ENCODE results near the gene VILL.

VILL gene

GRCh38 chr3:37990527-37990926, at the start of gene VILL:
Gene VILL (plus strand): TSS chr3:37990786. CDS start chr3:37993673, 2,887 bp downstream.
- no peak for DNase-seq (ENCODE audit: low spot score)

GRCh38 chr3:37941608-37942508, 48.7 kb upstream of the VILL start:
- DNase-seq (ENCODE audit: low spot score) = no peak

DNA sequence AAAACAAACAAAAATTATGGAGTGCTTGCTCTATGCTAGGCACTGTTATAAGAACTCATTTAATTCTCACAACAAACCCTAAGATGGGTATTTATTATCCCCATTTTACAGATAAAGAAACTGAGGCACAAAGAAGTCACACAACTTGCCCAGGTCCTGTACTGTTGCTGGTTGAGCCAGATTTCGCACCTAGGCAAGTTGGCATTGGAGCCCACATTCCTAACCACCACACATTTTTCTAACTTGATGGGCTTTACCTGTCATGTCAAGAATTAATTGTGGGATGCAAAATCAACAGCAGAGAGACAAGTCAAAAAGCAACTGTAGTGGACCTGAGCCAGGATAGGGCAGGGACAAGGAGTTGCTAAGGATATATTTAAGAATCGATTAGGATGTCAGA, 47.9 kb upstream of the VILL start:
- DNase-seq (ENCODE audit: low spot score) = no peak

- no peak for DNase-seq (ENCODE audit: low spot score)
These were observed 47.5 kb upstream of the VILL start for GRCh38 chr3:37943126-37943525.

GRCh38 chr3:37943631-37944314, 46.8 kb upstream of the VILL start:
- no peak for DNase-seq (ENCODE audit: low spot score)

DNA sequence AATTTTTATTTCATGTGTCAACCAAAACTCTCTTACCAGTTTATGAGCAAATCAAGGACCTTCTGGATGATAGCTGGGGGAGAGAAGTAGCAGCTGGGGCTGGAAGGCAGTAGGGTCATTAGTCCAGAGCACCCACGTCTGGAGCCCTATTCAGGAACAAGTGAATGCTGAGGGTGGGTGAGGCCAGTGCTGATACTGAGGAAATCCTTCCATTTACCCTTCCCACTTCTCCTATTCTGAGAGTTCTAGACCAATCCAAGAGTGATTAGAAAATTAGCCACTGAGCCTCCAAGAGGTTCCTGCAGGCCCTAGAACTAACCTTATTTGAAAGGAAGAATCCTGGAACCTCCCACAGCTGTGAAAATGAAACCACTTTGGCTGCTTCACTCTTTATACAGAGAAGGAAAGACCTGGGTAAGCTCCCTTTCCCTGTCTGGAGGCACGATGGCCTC, 46.2 kb upstream of the VILL start:
- no peak for DNase-seq (ENCODE audit: low spot score)

DNA sequence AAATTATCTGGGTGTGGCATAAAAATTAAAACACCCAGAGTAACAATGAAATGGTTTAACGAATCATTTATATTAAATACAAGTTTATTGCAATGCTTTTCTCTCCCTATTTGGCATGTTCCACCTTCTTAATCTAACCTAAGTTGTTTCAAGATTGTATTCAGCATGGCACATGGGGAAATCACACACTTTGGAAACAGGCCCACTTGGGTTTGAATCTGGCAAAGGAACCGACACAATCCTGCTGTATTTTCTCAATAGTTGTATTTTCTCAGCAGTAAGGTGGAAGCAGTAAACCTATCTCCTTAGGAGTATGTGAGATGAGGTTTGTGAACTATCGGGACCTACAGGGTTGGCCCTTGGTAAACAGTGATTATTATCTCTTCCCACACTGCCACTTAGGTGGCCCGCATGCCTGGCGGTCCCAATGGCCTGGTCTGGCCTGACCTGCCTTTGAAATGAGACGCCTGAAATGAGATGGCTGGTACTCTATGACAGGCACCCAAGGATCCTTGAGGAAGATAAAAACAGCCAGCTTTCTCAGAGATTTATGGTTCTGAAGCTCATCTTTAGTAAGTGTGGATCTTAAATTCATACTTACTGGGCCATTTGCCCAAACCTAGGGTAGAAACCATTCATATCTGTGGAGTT, 45.3 kb upstream of the VILL start:
- no peak for DNase-seq (ENCODE audit: low spot score)

GRCh38 chr3:37945807-37946530, 44.6 kb upstream of the VILL start:
- DNase-seq (ENCODE audit: low spot score) = peak; percentile 54

- DNase-seq (ENCODE audit: low spot score) = no peak
These were observed 44.1 kb upstream of the VILL start for GRCh38 chr3:37946531-37946889.

DNA sequence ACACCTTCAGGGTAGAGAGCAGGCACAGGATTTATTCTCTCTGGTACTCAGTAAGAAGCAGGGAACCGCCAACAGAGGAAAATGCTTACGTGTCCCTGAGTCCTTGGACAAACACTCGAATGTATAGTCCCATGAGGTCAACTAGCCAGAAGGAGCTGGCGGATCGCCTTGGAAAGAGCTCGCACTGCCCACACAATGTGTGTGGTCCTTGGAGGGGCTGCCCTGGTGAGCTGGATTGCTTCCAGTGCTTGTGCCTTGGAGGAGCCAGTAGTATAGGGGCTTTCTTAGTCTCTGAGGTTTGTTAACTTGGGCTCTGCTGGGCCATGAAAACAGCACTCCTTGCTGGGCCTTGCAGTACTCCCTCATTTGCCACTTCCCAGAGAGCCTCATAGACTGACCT, 40.7 kb upstream of the VILL start:
- no peak for DNase-seq (ENCODE audit: low spot score)

- no peak for DNase-seq (ENCODE audit: low spot score)
These were observed 38.0 kb upstream of the VILL start for GRCh38 chr3:37952564-37952963.

DNA sequence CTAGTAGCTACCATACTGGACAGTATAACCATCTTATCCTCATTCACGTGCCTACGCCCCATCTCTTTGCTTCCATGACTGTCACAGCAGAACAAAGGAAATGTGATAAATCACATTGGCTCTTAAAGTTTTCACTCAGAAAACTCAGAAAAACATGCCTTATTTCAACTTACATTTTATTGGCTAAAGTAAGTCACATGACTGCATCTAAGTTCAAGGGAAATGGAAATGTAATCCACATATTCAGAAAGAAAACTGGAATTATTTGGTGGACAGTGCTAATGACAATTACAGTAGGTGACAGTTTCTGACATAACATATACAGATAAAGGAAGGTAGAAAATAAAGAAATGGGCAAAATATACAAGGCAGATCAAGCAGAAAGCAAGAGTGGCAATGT, 37.4 kb upstream of the VILL start:
- DNase-seq (ENCODE audit: low spot score) = no peak

GRCh38 chr3:37953707-37954394, 36.7 kb upstream of the VILL start:
- DNase-seq (ENCODE audit: low spot score) = no peak

DNA sequence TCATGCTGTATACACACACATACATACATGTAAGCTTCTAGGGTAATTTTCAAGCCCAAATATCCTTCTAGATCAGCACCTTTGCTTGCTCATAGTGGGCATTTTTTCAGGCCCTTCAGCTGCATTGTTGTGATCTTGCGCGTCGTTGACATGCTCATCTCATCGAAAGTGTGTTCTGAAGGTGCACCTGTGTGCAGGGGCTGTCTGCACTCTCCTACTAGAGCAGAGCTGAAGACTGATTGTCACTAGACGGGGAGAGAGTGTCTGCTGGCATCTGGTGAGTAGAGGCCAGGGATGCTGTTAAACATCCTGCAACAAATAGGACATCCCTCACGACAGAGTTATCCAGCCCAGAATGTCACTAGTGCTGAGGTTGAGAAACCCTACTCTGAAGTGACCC, 35.7 kb upstream of the VILL start:
- no peak for DNase-seq (ENCODE audit: low spot score)

- no peak for DNase-seq (ENCODE audit: low spot score)
These were observed 34.5 kb upstream of the VILL start for GRCh38 chr3:37955918-37956707.

GRCh38 chr3:37956723-37957538, 33.7 kb upstream of the VILL start:
- no peak for DNase-seq (ENCODE audit: low spot score)

- no peak for DNase-seq (ENCODE audit: low spot score)
These were observed 33.0 kb upstream of the VILL start for GRCh38 chr3:37957539-37957936.

DNA sequence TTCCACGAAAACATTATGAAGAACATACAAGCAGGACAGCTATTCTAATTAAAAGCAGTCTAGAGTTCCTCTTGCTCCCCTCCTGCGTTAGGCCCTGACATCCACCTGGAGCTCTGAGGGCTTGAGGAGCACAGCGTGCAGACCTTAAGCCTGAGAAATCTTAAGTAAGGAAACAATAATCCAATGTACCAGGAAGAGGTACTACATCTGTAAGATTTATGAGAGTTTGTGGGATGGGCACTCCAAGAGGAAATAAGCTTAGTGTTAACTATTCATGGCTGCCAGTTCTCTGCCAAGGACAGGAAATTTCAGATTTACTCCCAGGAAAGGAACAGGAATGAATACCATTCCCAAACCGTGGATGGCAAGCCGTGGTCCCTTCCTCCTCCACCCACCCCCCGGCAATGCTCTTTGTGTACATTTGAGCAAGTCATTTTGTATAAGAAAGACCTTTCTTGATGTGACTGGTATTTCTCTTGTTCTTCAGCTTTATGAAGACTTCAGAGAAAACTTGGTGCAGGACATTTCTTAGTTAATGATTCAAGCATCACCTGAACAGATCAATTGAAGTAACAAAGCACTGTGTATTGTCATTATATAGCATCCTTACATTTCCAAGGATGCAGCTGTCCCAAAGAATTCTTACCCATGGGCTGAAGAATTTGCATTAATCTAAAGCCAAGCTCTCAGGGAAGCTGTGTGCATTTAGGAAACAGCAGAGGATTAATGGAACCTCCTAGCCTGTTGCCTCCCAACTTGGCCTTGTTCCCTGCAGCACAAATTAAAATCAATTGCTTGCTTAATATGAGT, 28.8 kb upstream of the VILL start:
- no peak for DNase-seq (ENCODE audit: low spot score)

- peak; percentile 40 for DNase-seq (ENCODE audit: low spot score)
These were observed 27.6 kb upstream of the VILL start for GRCh38 chr3:37963016-37963415.
